HepG2 (cell line): Measurements from ENCODE around the gene USP25. TPM values are rescaled to one million over a fixed set of nuclear protein-coding genes. Genes with fewer than 3 reads are reported as not detected.
A peak's percentile ranks its signal among the peaks of the same experiment; 100 is the strongest.

ENCODE experiments used
- HOXA5 ChIP-seq: sonication (generic); formaldehyde crosslinking; IDR thresholded peaks from 2 replicates; pipeline ENCODE4 v1.4.0; 2020; ENCODE audit warnings: missing genetic modification reagents
- MBD4 ChIP-seq: IDR thresholded peaks from 2 replicates; pipeline ENCODE4 v1.6.1; 2012; ENCODE audit warnings: low read length, inconsistent platforms, borderline replicate concordance
- SMAD3 ChIP-seq: sonication (generic); formaldehyde crosslinking; IDR thresholded peaks from 2 replicates; pipeline ENCODE4 v1.4.0; 2020; ENCODE audit warnings: missing genetic modification reagents
- TAF1 ChIP-seq: sonication (generic); formaldehyde crosslinking; IDR thresholded peaks from 2 replicates; pipeline ENCODE4 v1.4.0; 2020; ENCODE audit warnings: missing genetic modification reagents
- ZMYM4 ChIP-seq: sonication (generic); formaldehyde crosslinking; IDR thresholded peaks from 2 replicates; pipeline ENCODE4 v1.8.1; 2023; ENCODE audit warnings: mild to moderate bottlenecking, missing genetic modification reagents
- polyA plus RNA-seq, 8 experiments: library from polyadenylated mRNA; depleted of rRNA in 3 of 8; stranded (reverse) in 7 of 8; unstranded in 1 of 8; fragments of >200 nt; fragmentation: Illumina TruSeq in 4 of 8; extraction: Trizol in 4 of 8; gene quantifications; 2 replicates each; pipeline versions ENCODE4 v1.2.1 to v1.2.3, GENCODE V29; 2011 to 2016; ENCODE audit warnings: low read depth in 4 of 8, missing spikeins in 1 of 8, mixed read lengths in 1 of 8; ENCODE audit not compliant: insufficient read depth in 1 of 8
- total RNA-seq, 5 experiments: library from RNA; depleted of rRNA; stranded (reverse); fragments of >200 nt; fragmentation: Illumina TruSeq; extraction: Trizol; gene quantifications; 2 replicates each; pipeline ENCODE4 v1.2.3, GENCODE V29; 2016; ENCODE audit warnings: low read depth in 1 of 5
- TF ChIP-seq, protein P1 (sequence below): sonication (generic); formaldehyde crosslinking; IDR thresholded peaks from 2 replicates; pipeline ENCODE4 v1.5.1; 2020; ENCODE audit warnings: missing genetic modification reagents, mild to moderate bottlenecking, borderline replicate concordance
- TF ChIP-seq, protein P2 (sequence below): sonication (generic); formaldehyde crosslinking; IDR thresholded peaks from 2 replicates; pipeline ENCODE4 v1.5.0; 2020; ENCODE audit warnings: mild to moderate bottlenecking, missing genetic modification reagents, borderline replicate concordance
- TF ChIP-seq, protein P3 (sequence below): sonication (generic); formaldehyde crosslinking; IDR thresholded peaks from 2 replicates; pipeline ENCODE4 v1.4.0; 2020; ENCODE audit warnings: mild to moderate bottlenecking, missing genetic modification reagents, borderline replicate concordance
- TF ChIP-seq, protein P4 (sequence below): sonication (generic); formaldehyde crosslinking; IDR thresholded peaks from 2 replicates; pipeline ENCODE4 v1.5.1; 2020; ENCODE audit warnings: mild to moderate bottlenecking, missing genetic modification reagents, moderate library complexity
- TF ChIP-seq, protein P5 (sequence below): sonication (generic); formaldehyde crosslinking; IDR thresholded peaks from 2 replicates; pipeline ENCODE4 v1.5.0; 2020; ENCODE audit warnings: mild to moderate bottlenecking, missing genetic modification reagents, borderline replicate concordance

USP25 gene
- total and polyA plus RNA-seq, 2 of the 13 experiments (the other 11 are each of a cell fraction or from before 2014, with no cell fraction given): 12.4 to 26.3 TPM

DNA sequence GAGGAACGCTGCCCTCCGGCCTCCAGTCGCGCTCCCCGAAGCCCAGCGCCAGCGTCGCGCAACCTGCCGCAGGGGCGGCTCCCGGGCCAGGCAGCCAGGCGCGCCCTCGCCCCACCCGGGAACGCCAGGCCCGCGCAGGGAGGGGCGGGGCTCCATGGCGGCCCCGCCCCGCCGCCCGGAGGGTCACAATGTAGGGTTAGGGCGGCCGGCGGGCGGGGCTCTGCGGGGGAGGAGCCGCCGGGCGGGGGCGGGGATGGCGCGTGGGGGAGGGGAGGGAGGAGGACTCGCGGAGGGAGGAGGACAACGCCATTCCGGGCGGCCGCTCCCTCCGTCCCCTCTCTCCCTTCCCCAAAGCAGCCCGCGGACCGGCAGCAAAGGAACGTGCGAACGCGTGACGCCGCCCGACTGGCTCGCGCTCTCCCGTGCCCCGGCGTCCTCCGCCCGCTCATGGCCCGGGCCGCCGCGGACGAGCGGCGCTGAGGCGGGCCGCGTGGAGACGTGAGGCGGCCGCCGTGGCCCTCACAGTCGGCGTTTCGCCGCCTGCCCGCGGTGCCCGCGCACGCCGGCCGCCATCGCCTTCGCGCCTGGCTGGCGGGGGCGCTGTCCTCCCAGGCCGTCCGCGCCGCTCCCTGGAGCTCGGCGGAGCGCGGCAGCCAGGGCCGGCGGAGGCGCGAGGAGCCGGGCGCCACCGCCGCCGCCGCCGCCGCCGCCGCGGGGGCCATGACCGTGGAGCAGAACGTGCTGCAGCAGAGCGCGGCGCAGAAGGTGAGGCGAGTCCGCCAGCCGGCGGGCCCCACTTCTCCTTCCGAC lies at the start of gene USP25 (continued):
- TF ChIP-seq, protein P1, sequence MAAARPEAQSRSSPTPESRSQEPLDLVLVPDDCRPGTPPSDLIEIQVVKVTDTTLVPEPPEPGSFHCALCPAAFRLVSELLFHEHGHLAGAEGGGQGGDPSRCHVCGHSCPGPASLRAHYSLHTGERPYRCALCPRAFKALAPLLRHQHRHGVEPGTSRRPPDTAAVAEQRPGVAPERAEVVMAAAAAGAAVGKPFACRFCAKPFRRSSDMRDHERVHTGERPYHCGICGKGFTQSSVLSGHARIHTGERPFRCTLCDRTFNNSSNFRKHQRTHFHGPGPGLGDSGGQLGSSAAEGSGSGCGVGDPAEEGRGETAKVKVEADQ (CRISPR knock-in tag): no peak
- TF ChIP-seq, protein P2, sequence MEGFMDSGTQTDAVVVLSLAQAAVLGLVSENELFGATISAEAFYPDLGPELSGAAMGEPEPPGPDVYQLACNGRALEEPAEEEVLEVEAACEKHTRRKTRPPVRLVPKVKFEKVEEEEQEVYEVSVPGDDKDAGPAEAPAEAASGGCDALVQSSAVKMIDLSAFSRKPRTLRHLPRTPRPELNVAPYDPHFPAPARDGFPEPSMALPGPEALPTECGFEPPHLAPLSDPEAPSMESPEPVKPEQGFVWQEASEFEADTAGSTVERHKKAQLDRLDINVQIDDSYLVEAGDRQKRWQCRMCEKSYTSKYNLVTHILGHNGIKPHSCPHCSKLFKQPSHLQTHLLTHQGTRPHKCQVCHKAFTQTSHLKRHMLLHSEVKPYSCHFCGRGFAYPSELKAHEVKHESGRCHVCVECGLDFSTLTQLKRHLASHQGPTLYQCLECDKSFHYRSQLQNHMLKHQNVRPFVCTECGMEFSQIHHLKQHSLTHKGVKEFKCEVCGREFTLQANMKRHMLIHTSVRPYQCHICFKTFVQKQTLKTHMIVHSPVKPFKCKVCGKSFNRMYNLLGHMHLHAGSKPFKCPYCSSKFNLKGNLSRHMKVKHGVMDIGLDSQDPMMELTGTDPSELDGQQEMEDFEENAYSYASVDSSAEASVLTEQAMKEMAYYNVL (CRISPR knock-in tag): 0 out of 2 replicates have a peak, but pooled peaks have one; percentile 51
- TF ChIP-seq ZMYM4 (peak; percentile 51), HOXA5 (CRISPR knock-in tag) (no peak), SMAD3 (CRISPR knock-in tag) (no peak), MBD4 (no peak), TAF1 (CRISPR knock-in tag) (peak; percentile 43; the same call in 1 of the 2 replicates)
- TF ChIP-seq, protein P3, sequence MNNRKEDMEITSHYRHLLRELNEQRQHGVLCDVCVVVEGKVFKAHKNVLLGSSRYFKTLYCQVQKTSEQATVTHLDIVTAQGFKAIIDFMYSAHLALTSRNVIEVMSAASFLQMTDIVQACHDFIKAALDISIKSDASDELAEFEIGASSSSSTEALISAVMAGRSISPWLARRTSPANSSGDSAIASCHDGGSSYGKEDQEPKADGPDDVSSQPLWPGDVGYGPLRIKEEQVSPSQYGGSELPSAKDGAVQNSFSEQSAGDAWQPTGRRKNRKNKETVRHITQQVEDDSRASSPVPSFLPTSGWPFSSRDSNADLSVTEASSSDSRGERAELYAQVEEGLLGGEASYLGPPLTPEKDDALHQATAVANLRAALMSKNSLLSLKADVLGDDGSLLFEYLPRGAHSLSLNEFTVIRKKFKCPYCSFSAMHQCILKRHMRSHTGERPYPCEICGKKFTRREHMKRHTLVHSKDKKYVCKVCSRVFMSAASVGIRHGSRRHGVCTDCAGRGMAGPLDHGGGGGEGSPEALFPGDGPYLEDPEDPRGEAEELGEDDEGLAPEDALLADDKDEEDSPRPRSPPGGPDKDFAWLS (CRISPR knock-in tag): no peak
- TF ChIP-seq, protein P4, sequence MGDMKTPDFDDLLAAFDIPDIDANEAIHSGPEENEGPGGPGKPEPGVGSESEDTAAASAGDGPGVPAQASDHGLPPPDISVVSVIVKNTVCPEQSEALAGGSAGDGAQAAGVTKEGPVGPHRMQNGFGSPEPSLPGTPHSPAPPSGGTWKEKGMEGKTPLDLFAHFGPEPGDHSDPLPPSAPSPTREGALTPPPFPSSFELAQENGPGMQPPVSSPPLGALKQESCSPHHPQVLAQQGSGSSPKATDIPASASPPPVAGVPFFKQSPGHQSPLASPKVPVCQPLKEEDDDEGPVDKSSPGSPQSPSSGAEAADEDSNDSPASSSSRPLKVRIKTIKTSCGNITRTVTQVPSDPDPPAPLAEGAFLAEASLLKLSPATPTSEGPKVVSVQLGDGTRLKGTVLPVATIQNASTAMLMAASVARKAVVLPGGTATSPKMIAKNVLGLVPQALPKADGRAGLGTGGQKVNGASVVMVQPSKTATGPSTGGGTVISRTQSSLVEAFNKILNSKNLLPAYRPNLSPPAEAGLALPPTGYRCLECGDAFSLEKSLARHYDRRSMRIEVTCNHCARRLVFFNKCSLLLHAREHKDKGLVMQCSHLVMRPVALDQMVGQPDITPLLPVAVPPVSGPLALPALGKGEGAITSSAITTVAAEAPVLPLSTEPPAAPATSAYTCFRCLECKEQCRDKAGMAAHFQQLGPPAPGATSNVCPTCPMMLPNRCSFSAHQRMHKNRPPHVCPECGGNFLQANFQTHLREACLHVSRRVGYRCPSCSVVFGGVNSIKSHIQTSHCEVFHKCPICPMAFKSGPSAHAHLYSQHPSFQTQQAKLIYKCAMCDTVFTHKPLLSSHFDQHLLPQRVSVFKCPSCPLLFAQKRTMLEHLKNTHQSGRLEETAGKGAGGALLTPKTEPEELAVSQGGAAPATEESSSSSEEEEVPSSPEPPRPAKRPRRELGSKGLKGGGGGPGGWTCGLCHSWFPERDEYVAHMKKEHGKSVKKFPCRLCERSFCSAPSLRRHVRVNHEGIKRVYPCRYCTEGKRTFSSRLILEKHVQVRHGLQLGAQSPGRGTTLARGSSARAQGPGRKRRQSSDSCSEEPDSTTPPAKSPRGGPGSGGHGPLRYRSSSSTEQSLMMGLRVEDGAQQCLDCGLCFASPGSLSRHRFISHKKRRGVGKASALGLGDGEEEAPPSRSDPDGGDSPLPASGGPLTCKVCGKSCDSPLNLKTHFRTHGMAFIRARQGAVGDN (CRISPR knock-in tag): peak; percentile 69
- TF ChIP-seq, protein P5, sequence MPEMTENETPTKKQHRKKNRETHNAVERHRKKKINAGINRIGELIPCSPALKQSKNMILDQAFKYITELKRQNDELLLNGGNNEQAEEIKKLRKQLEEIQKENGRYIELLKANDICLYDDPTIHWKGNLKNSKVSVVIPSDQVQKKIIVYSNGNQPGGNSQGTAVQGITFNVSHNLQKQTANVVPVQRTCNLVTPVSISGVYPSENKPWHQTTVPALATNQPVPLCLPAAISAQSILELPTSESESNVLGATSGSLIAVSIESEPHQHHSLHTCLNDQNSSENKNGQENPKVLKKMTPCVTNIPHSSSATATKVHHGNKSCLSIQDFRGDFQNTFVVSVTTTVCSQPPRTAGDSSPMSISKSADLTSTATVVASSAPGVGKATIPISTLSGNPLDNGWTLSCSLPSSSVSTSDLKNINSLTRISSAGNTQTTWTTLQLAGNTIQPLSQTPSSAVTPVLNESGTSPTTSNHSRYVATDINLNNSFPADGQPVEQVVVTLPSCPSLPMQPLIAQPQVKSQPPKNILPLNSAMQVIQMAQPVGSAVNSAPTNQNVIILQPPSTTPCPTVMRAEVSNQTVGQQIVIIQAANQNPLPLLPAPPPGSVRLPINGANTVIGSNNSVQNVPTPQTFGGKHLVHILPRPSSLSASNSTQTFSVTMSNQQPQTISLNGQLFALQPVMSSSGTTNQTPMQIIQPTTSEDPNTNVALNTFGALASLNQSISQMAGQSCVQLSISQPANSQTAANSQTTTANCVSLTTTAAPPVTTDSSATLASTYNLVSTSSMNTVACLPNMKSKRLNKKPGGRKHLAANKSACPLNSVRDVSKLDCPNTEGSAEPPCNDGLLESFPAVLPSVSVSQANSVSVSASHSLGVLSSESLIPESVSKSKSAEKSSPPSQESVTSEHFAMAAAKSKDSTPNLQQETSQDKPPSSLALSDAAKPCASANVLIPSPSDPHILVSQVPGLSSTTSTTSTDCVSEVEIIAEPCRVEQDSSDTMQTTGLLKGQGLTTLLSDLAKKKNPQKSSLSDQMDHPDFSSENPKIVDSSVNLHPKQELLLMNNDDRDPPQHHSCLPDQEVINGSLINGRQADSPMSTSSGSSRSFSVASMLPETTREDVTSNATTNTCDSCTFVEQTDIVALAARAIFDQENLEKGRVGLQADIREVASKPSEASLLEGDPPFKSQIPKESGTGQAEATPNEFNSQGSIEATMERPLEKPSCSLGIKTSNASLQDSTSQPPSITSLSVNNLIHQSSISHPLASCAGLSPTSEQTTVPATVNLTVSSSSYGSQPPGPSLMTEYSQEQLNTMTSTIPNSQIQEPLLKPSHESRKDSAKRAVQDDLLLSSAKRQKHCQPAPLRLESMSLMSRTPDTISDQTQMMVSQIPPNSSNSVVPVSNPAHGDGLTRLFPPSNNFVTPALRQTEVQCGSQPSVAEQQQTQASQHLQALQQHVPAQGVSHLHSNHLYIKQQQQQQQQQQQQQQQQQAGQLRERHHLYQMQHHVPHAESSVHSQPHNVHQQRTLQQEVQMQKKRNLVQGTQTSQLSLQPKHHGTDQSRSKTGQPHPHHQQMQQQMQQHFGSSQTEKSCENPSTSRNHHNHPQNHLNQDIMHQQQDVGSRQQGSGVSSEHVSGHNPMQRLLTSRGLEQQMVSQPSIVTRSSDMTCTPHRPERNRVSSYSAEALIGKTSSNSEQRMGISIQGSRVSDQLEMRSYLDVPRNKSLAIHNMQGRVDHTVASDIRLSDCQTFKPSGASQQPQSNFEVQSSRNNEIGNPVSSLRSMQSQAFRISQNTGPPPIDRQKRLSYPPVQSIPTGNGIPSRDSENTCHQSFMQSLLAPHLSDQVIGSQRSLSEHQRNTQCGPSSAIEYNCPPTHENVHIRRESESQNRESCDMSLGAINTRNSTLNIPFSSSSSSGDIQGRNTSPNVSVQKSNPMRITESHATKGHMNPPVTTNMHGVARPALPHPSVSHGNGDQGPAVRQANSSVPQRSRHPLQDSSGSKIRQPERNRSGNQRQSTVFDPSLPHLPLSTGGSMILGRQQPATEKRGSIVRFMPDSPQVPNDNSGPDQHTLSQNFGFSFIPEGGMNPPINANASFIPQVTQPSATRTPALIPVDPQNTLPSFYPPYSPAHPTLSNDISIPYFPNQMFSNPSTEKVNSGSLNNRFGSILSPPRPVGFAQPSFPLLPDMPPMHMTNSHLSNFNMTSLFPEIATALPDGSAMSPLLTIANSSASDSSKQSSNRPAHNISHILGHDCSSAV (CRISPR knock-in tag): no peak
